Measurements from ENCODE around the gene CPNE5. TPM values are rescaled to one million over a fixed set of nuclear protein-coding genes. Genes with fewer than 3 reads are reported as not detected.

Gene CPNE5
- total RNA-seq: 0.30 and 1.4 TPM in 2 replicates
- polyA plus RNA-seq: 0.55 and 1.2 TPM in 2 replicates

- peaks cover 29% of the 10 kb centered on the region for H3K27me3 ChIP-seq
- H3K9me2 ChIP-seq (replicated peaks; ENCODE audit: insufficient read depth): no peaks in the 10 kb centered on the region
- H3K79me2 ChIP-seq: no peaks in the 10 kb centered on the region
- H3K4me3 ChIP-seq: peak within 1 kb of the TSS; percentile 41
- no peaks in the 10 kb centered on the region for H3K9me3 ChIP-seq (ENCODE audit: low read depth)
- H3K27ac ChIP-seq: no peak within 1 kb of the TSS
- H2AFZ ChIP-seq: peak within 1 kb of the TSS; percentile 45
- H3K4me2 ChIP-seq: peak within 1 kb of the TSS; percentile 96
- TF ChIP-seq EZH2 (IDR thresholded peaks at IDR 0.05; ENCODE audit: borderline replicate concordance) (peak; percentile 56), EZH2phosphoT487 (IDR thresholded peaks at IDR 0.05; ENCODE audit: low read depth, severe bottlenecking, unreplicated experiment) (no peak)
- peaks cover 14% of the 10 kb centered on the region for H3K4me1 ChIP-seq (ENCODE audit: insufficient read depth)
- WGBS (ENCODE audit: low lambda C conversion rate, missing lambda C conversion rate): 11% methylated on average over 34 of the region's 57 CpGs
- H3K36me3 ChIP-seq (replicated peaks; ENCODE audit: insufficient read depth, low read depth): no peaks in the 10 kb centered on the region
- no peaks in the 10 kb centered on the region for H4K20me1 ChIP-seq (ENCODE audit: insufficient read depth, poor library complexity, severe bottlenecking)
- peak; percentile 57 for DNase-seq (ENCODE audit: low spot score)
These were observed at the start of gene CPNE5 for GRCh38 chr6:36838896-36839748. Gene CPNE5, minus strand, starts transcription at chr6:36839444. Its CDS starts 67 bp downstream, at chr6:36839377.

- Histone ChIP-seq H3K27me3 (no peaks in the 10 kb centered on the region), H3K9me2 (replicated peaks; ENCODE audit: insufficient read depth) (no peaks in the 10 kb centered on the region), H3K4me2 (no peak overlapping the region), H3K4me1 (ENCODE audit: insufficient read depth) (peaks cover 7% of the 10 kb centered on the region), H2AFZ (no peak overlapping the region), H3K27ac (no peak overlapping the region), H3K79me2 (peaks cover 58% of the 10 kb centered on the region), H4K20me1 (ENCODE audit: insufficient read depth, poor library complexity, severe bottlenecking) (no peaks in the 10 kb centered on the region), H3K4me3 (no peak overlapping the region), H3K36me3 (replicated peaks; ENCODE audit: insufficient read depth, low read depth) (no peaks in the 10 kb centered on the region), H3K9me3 (ENCODE audit: low read depth) (no peaks in the 10 kb centered on the region)
- no peak for TF ChIP-seq CTCF (IDR thresholded peaks at IDR 0.05; ENCODE audit: poor library complexity)
- TF ChIP-seq EZH2 (IDR thresholded peaks at IDR 0.05; ENCODE audit: borderline replicate concordance): no peak
- no peak for TF ChIP-seq EZH2phosphoT487 (IDR thresholded peaks at IDR 0.05; ENCODE audit: low read depth, severe bottlenecking, unreplicated experiment)
- DNase-seq (ENCODE audit: low spot score): no peak
- WGBS (ENCODE audit: low lambda C conversion rate, missing lambda C conversion rate): 96% methylated on average over 7 of the region's 7 CpGs
These were observed 48.9 kb upstream of the CPNE5 start for GRCh38 chr6:36888115-36888643.

- Histone ChIP-seq H3K4me3 (peak overlapping the region; percentile 41), H4K20me1 (ENCODE audit: insufficient read depth, poor library complexity, severe bottlenecking) (no peaks in the 10 kb centered on the region), H3K9me3 (ENCODE audit: low read depth) (no peaks in the 10 kb centered on the region), H3K27me3 (no peaks in the 10 kb centered on the region), H3K4me2 (peak overlapping the region; percentile 78), H3K36me3 (replicated peaks; ENCODE audit: insufficient read depth, low read depth) (no peaks in the 10 kb centered on the region), H2AFZ (no peak overlapping the region), H3K9me2 (replicated peaks; ENCODE audit: insufficient read depth) (no peaks in the 10 kb centered on the region), H3K4me1 (ENCODE audit: insufficient read depth) (peaks cover 7% of the 10 kb centered on the region), H3K27ac (no peak overlapping the region), H3K79me2 (peaks cover 53% of the 10 kb centered on the region)
- no peak for TF ChIP-seq CTCF (IDR thresholded peaks at IDR 0.05; ENCODE audit: poor library complexity)
- no peak for TF ChIP-seq EZH2phosphoT487 (IDR thresholded peaks at IDR 0.05; ENCODE audit: low read depth, severe bottlenecking, unreplicated experiment)
- no peak for TF ChIP-seq EZH2 (IDR thresholded peaks at IDR 0.05; ENCODE audit: borderline replicate concordance)
- DNase-seq (ENCODE audit: low spot score): no peak
- WGBS (ENCODE audit: low lambda C conversion rate, missing lambda C conversion rate): 80% methylated on average over 10 of the region's 10 CpGs
These were observed 47.8 kb upstream of the CPNE5 start for GRCh38 chr6:36886950-36887618.
